PFSK-1 (cell line): ENCODE data around the gene UBE2Q1.
A peak's percentile ranks its signal among the peaks of the same experiment; 100 is the strongest.

Source experiments
- TAF1 ChIP-seq: IDR thresholded peaks from 2 replicates; pipeline ENCODE4 v1.6.1; 2012; ENCODE audit warnings: low read length, control low read depth, borderline replicate concordance; ENCODE audit not compliant: insufficient read depth
- TF ChIP-seq, protein P1 (sequence below), 2 experiments: IDR thresholded peaks; 2 replicates each; pipeline versions ENCODE4 v1.6.1 to v1.8.0; 2011 to 2012; ENCODE audit warnings: low read depth in 2 of 2, low read length in 2 of 2, control low read depth in 1 of 2, inconsistent platforms in 1 of 2, mild to moderate bottlenecking in 1 of 2, moderate library complexity in 1 of 2; ENCODE audit not compliant: insufficient read depth in 1 of 2

DNA sequence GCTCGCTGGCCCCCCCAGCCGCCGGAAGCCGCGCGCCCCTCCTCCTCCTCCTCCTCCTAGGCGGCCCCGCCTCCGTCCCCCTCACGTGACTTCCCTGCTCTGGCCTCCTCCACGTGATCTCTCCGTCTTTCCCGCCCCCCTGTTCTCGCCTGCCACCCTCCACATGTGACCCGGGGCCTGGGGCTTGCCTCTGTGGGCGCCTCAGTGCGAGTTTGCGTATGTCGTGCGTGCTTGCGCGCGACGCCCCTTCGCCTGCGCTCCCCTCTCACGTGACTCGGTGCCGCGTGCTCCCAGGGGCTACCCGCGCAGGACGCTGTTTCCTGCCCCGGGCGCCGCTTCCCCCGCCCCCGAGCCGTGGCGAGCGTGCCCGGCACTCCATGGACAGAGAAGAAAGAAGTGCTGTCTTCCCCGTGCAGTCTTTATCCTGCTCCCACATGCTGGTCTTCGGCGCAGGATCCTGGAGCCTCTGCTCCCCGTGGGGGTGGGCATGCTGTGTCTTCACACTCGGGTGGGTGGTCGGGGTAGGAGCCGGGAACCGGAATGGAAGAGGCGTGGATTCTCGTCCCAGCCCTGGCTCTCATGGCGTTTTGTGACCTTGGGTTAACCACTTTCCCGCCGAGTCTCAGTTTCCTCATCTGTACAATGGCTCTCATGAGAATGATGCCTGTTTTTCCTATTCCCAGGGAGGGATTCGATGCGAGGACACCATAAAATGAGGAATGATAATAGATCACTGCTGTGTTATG lies 431 bp upstream of the UBE2Q1 start:
- TF ChIP-seq TAF1, result peak; percentile 41; the same call in 1 of the 2 replicates
- TF ChIP-seq, protein P1, sequence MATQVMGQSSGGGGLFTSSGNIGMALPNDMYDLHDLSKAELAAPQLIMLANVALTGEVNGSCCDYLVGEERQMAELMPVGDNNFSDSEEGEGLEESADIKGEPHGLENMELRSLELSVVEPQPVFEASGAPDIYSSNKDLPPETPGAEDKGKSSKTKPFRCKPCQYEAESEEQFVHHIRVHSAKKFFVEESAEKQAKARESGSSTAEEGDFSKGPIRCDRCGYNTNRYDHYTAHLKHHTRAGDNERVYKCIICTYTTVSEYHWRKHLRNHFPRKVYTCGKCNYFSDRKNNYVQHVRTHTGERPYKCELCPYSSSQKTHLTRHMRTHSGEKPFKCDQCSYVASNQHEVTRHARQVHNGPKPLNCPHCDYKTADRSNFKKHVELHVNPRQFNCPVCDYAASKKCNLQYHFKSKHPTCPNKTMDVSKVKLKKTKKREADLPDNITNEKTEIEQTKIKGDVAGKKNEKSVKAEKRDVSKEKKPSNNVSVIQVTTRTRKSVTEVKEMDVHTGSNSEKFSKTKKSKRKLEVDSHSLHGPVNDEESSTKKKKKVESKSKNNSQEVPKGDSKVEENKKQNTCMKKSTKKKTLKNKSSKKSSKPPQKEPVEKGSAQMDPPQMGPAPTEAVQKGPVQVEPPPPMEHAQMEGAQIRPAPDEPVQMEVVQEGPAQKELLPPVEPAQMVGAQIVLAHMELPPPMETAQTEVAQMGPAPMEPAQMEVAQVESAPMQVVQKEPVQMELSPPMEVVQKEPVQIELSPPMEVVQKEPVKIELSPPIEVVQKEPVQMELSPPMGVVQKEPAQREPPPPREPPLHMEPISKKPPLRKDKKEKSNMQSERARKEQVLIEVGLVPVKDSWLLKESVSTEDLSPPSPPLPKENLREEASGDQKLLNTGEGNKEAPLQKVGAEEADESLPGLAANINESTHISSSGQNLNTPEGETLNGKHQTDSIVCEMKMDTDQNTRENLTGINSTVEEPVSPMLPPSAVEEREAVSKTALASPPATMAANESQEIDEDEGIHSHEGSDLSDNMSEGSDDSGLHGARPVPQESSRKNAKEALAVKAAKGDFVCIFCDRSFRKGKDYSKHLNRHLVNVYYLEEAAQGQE (IDR thresholded peaks at IDR 0.05; ENCODE audit: insufficient read depth in 1 of 2, low read depth in 2 of 2, low read length in 2 of 2), result no peak
